GM18909 (cell line): ENCODE data around the gene CACNA1H.
"Not testable (repeated sequence)": the region's sequence is repeated elsewhere in the genome, so short reads cannot be mapped to it uniquely, and the experiment has no call there.

Experiments used
- ATAC-seq: cut with Tn5 transposase; IDR thresholded peaks from one replicate; pipeline ENCODE4 v1.9.1; 2021; ENCODE audit warnings: mild to moderate bottlenecking; ENCODE audit not compliant: unreplicated experiment, poor library complexity

The CACNA1H gene

GRCh38 chr16:1260101-1260680 lies 107.3 kb downstream of the CACNA1H start:
- ATAC-seq = no peak

DNA sequence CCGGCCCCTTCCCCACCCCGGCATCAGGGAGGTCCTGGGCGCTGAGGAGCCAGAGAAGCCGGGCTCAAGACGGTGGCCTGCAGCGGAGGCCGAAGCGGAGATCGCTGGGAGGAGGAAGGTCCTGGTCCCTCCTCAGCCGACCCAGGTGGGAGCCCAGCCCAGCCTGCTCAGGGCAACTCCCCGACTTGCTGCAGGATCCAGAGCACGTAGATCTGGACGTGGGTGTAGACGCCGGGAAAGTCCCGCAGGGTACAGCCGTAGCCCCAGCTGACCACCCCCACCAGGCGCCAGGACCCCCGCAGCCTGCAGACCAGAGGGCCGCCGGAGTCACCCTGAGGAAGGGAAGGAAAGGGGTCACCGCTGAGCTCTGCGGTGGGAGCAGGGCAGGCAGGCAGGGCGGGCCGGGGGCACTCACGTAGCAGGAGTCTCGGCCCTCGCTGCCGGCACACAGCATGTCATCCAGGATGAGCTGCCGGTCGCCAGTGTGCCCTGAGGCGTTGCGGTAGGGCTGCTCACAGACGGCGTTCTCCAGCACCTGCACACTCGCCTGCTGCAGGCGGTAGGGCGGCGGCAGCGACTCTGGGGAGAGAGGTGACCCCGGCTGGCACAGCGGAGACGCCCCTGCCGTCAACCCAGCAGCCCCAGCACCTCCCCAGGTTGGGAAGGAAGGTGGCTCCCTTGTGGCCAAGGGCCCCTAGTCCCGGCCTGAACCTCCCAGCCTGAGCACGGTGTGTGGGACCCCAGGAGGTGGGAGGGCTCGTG lies 108.4 kb downstream of the CACNA1H start:
- ATAC-seq = no peak

DNA sequence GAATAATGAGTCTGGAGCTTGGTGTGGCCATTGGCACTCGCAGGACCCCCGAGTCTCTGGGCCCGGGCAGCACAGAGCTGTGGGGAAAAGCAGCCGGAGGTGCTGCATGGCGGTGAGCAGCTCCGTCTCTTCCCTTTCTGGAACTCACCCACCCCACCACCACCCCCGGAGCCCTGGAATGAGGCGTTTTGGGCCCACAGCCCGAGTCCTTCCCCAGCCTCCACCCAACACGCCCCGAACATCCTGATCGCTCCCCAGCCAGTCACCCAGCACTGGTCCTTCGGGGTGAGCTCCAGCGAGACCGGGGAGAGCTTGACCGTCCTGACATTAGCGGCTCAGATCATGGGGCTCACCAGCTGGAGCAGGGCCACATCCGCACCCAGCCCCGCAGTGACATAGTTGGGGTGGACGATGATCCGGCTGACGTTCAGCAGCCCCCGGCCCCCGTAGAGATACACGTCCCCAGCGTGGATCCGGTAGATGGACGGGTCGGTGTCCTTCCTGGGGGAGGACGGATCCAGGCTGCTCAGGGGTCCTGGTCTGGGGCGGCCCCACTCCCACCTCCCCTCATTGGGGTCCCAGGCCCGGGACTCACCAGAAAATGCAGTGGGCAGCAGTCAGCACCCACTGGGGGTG lies 109.4 kb downstream of the CACNA1H start:
- ATAC-seq = no peak

- ATAC-seq = no peak
Measured at GRCh38 chr16:1262846-1263221, 109.9 kb downstream of the CACNA1H start.

- no peak for ATAC-seq
Measured at GRCh38 chr16:1263591-1264344, 110.9 kb downstream of the CACNA1H start.

DNA sequence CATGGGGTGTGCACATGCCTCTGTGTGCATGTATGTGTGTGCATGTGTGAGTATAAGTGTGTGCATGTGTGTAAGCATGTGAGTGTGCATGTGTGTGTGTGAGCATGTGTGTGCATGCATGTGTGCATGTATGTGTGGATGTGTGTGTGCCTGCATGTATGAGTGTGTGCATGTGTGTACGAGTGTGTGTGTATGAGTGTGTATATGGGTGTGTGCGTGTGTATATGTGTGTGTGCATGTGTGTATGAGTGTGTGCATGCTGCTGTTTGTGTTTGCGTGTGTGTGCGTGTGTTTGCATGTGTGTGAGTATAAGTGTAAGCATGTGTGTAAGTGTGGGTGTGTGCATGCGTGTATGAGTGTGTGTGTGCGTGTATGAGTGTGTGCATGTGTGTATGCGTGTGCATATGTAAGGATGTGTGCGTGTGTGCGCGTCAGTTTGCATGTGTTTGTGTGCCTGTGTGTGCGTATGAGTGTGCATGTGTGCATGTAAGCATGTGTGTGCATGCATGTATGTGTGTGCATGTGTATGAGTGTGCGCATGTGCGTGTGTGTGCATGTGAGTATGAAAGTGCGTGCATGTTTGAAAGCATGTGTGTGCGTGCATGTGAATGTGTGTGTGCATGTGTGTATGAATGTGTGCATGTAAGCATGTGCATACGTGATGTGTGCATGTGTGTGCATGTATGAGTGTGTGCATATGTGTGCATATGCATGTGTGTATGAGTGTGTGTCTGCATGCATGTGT lies 111.6 kb downstream of the CACNA1H start:
- no peak for ATAC-seq

DNA sequence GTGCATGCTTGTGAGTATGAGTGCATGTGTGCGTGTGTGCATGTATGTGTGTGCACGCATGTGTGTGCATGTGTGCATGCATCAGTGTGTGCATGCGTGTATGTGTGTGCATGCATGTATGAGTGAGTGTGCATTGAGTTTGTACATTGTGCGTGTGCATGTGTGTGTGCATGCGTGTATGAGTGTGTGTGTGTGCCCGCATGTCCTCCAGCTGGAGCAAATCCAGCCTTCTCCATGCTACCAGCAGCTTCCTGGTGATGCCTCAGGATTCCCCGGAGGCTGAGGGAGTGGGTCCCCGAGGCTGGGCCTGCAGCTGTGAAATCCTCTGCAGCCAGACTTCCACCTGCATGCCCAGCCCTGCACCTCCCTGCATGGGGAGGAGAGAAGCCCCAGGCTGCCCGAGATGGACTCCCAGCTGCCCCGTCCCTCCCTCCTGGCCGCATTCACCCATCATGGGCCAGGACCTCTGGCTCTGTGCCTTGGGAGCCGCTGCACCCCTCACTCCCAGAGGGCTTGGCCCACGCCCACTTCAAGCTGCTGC lies 112.3 kb downstream of the CACNA1H start:
- no peak for ATAC-seq

- no peak for ATAC-seq
Measured at GRCh38 chr16:1265826-1266225, 112.9 kb downstream of the CACNA1H start.

DNA sequence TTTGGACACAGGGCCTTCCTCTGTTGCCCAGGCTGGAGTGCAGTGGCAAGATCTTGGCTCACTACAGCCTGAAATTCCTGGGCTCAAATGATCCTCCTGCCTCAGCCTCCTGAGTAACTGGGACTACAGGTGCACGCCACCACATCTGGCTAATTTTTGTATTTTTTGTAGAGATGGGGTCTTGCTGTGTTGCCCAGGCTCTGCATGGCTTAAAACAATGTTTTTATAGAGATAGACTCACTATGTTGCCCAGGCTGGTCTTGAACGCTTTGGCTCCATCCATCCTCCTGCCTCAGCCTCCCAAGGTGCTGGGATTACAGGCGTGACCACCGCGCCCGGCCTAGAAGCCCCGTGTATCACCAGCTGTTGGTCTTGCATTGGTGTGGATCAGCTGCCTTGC lies 116.5 kb downstream of the CACNA1H start:
- ATAC-seq = not testable (repeated sequence)

DNA sequence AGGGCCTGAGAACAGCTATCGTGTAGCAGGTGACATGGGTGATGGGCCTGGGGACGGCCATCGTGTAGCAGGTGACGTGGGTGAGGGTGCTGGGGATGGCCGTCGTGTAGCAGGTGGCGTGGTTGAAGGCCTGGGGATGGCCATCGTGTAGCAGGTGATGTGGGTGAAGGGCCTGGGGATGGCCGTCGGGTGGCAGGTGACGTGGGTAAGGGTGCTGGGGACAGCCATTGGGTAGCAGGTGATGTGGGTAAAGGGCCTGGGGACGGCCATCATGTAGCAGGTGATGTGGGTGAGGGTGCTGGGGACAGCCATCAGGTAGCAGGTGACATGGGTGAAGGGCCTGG lies 118.4 kb downstream of the CACNA1H start:
- no peak for ATAC-seq
